Endodermal cell (in vitro differentiated cells): Measurements from ENCODE around the gene HBA2. TPM values are rescaled to one million over a fixed set of nuclear protein-coding genes. Genes with fewer than 3 reads are reported as not detected.
"Not testable (repeated sequence)": the region's sequence is repeated elsewhere in the genome, so short reads cannot be mapped to it uniquely, and the experiment has no call there.

Experiments used
- DNase-seq: peaks from one replicate; pipeline ENCODE4 v3.0.0-alpha.2; 2017
- H3K27ac ChIP-seq: 2 replicates; pipeline ENCODE4 v1.5.1; 2013; ENCODE audit warnings: mild to moderate bottlenecking, low read depth, low read length, moderate library complexity
- H3K27me3 ChIP-seq: 2 replicates; pipeline ENCODE4 v1.6.1; 2013; ENCODE audit warnings: mild to moderate bottlenecking, low read length, moderate library complexity; ENCODE audit not compliant: insufficient read depth, control insufficient read depth, poor library complexity, severe bottlenecking
- H3K36me3 ChIP-seq: 2 replicates; pipeline ENCODE4 v1.7.0; 2013; ENCODE audit warnings: mild to moderate bottlenecking, low read length, moderate library complexity; ENCODE audit not compliant: control insufficient read depth, insufficient read depth
- H3K4me1 ChIP-seq: one replicate; pipeline ENCODE4 v1.7.0; 2013; ENCODE audit warnings: low read length; ENCODE audit not compliant: control insufficient read depth, insufficient read depth
- H3K4me3 ChIP-seq: 2 replicates; pipeline ENCODE4 v1.5.1; 2013; ENCODE audit warnings: mild to moderate bottlenecking, low read length, moderate library complexity
- H3K9ac ChIP-seq: 2 replicates; pipeline ENCODE4 v1.6.1; 2013; ENCODE audit warnings: mild to moderate bottlenecking, low read length, moderate library complexity; ENCODE audit not compliant: poor library complexity, severe bottlenecking; ENCODE audit errors: extremely low read depth
- H3K9me3 ChIP-seq: 2 replicates; pipeline ENCODE4 v1.6.1; 2013; ENCODE audit warnings: mild to moderate bottlenecking, low read length, moderate library complexity; ENCODE audit not compliant: control insufficient read depth
- H3K27ac Mint-ChIP-seq: 2 replicates; pipeline ENCODE4 v1.8.0; 2020; ENCODE audit warnings: mixed read lengths
- H3K27me3 Mint-ChIP-seq: 2 replicates; pipeline ENCODE4 v1.8.0; 2021; ENCODE audit warnings: mild to moderate bottlenecking, mixed read lengths; ENCODE audit not compliant: insufficient read depth
- H3K36me3 Mint-ChIP-seq: 2 replicates; pipeline ENCODE4 v1.8.0; 2020; ENCODE audit warnings: low read depth, mixed read lengths
- H3K4me1 Mint-ChIP-seq: 2 replicates; pipeline ENCODE4 v1.8.0; 2020; ENCODE audit warnings: mixed read lengths
- H3K4me3 Mint-ChIP-seq: 2 replicates; pipeline ENCODE4 v1.8.0; 2020; ENCODE audit warnings: mild to moderate bottlenecking, moderate library complexity, mixed read lengths
- H3K9me3 Mint-ChIP-seq: 2 replicates; pipeline ENCODE4 v1.8.0; 2020; ENCODE audit warnings: mild to moderate bottlenecking, mixed read lengths
- WGBS, 2 experiments: methylation state at CpG; one replicate each; pipeline versions ENCODE4 v1.1.5 to v1.1.7; 2013; ENCODE audit warnings: missing lambda C conversion rate in 2 of 2, mixed read lengths in 1 of 2; ENCODE audit not compliant: insufficient coverage in 1 of 2, insufficient read length in 1 of 2; 5-methylcytosine and 5-hydroxymethylcytosine counted together
- total RNA-seq, 2 donors: library from RNA; stranded (reverse); fragmentation: NEBNext Ultra II Directional in 1 of 2; extraction: Animal tissue kit (Norgen Biotek cat#: 25700) in 1 of 2; gene quantifications; 2 replicates in 1 of 2; 3 replicates in 1 of 2; pipeline ENCODE4 v1.2.1, GENCODE V29; 2021
- TF ChIP-seq, protein P1 (sequence below): fragments of 200-600 bp; sonication (generic); conservative IDR thresholded peaks from 2 replicates; pipeline ENCODE4 v1.5.0; 2021; ENCODE audit warnings: antibody characterized with exemption, mild to moderate bottlenecking

The HBA2 gene
- total RNA-seq, 2 donors from 2014 or later = 1.2 TPM; not detected in 1

DNA sequence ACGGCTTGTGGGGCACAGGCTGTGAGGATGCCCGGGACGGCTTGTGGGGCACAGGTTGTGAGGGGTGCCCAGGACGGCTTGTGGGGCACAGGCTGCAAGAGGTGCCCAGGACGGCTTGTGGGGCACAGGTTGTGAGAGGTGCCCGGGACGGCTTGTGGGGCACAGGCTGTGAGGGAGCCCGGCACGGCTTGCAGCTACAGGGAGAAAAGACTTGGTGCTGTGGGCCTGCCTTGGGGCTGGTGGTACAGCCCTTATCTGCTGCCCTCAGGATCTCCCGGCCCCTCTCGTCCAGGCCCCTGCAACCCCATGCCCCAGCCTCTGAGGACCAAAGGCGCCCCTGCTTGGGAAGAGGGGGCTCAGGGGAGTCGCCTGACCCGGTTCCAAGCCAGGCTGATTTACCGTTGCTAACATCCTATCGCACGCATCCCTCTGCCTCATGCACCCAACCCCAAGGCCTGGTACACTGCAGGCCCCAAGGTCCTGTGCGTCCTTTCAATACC lies 11.9 kb upstream of the HBA2 start:
- H3K9me3 ChIP-seq = no peaks in the 10 kb centered on the region
- H3K4me3 ChIP-seq = no peak overlapping the region
- no peak for DNase-seq
- TF ChIP-seq, protein P1, sequence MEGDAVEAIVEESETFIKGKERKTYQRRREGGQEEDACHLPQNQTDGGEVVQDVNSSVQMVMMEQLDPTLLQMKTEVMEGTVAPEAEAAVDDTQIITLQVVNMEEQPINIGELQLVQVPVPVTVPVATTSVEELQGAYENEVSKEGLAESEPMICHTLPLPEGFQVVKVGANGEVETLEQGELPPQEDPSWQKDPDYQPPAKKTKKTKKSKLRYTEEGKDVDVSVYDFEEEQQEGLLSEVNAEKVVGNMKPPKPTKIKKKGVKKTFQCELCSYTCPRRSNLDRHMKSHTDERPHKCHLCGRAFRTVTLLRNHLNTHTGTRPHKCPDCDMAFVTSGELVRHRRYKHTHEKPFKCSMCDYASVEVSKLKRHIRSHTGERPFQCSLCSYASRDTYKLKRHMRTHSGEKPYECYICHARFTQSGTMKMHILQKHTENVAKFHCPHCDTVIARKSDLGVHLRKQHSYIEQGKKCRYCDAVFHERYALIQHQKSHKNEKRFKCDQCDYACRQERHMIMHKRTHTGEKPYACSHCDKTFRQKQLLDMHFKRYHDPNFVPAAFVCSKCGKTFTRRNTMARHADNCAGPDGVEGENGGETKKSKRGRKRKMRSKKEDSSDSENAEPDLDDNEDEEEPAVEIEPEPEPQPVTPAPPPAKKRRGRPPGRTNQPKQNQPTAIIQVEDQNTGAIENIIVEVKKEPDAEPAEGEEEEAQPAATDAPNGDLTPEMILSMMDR = no peak
- Mint-ChIP-seq H3K9me3 (no peaks in the 10 kb centered on the region), H3K27me3 (peaks cover 60% of the 10 kb centered on the region), H3K4me1 (no peaks in the 10 kb centered on the region), H3K36me3 (no peaks in the 10 kb centered on the region), H3K4me3 (no peak overlapping the region), H3K27ac (no peak overlapping the region)
- WGBS, 2 experiments = 75 to 82% methylated on average over 9 to 15 of the region's 18 CpGs
- H3K4me1 ChIP-seq = no peaks in the 10 kb centered on the region
- peaks cover 79% of the 10 kb centered on the region for H3K27me3 ChIP-seq
- H3K27ac ChIP-seq = no peak overlapping the region
- no peaks in the 10 kb centered on the region for H3K36me3 ChIP-seq
- H3K9ac ChIP-seq = no peak overlapping the region

DNA sequence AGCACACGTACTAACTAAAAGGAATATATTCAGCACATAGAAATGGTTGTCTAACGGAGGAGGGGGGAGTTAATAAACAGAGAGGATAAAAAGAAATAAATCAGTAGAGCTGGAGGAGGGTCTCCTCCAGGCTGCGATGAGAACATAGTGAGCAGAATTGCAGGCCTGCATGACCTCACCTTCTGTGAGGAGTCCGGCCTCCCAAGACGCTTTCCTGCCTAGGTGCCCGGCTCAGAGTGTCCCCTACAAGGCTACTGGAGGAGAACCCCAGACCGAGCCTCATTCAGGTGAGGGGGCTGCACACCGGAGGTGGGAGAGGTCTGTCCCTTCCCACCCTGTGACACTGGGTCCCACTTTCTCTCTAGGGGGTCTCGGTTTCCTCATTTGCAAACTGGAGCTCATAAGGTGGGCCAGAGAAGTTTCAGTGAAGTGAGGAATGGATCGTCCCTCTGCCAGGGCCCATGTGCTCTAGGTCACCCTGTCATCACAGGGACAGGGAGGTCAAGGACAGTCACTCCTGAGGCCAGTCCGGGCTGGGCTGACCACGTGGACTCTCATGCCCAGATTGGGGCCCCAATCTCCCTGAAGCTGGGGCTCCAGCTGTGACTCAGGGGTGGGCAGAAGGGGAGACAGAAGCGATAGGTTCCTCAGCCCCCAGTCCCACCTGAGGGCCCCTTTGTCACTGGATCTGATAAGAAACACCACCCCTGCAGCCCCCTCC lies 10.2 kb upstream of the HBA2 start:
- Histone ChIP-seq H3K36me3 (no peaks in the 10 kb centered on the region), H3K27me3 (peaks cover 80% of the 10 kb centered on the region), H3K4me1 (no peaks in the 10 kb centered on the region), H3K27ac (no peak overlapping the region), H3K9ac (no peak overlapping the region), H3K4me3 (no peak overlapping the region), H3K9me3 (no peaks in the 10 kb centered on the region)
- H3K4me1 Mint-ChIP-seq = peaks cover 2% of the 10 kb centered on the region
- H3K27me3 Mint-ChIP-seq = peaks cover 64% of the 10 kb centered on the region
- WGBS, 2 experiments = 88 to 91% methylated on average over 8 to 13 of the region's 13 CpGs
- no peak overlapping the region for H3K27ac Mint-ChIP-seq
- peak; percentile 39 for DNase-seq
- H3K4me3 Mint-ChIP-seq = no peak overlapping the region
- no peaks in the 10 kb centered on the region for H3K36me3 Mint-ChIP-seq
- TF ChIP-seq, protein P1 = no peak
- H3K9me3 Mint-ChIP-seq = no peaks in the 10 kb centered on the region

GRCh38 chr16:163139-163538 lies 9.5 kb upstream of the HBA2 start:
- peaks cover 80% of the 10 kb centered on the region for H3K27me3 ChIP-seq
- H3K27me3 Mint-ChIP-seq = peaks cover 64% of the 10 kb centered on the region
- H3K4me3 ChIP-seq, H3K36me3 Mint-ChIP-seq, H3K9me3 ChIP-seq, H3K4me3 Mint-ChIP-seq, H3K4me1 ChIP-seq, H3K9ac ChIP-seq, H3K9me3 Mint-ChIP-seq, DNase-seq, H3K36me3 ChIP-seq, H3K4me1 Mint-ChIP-seq, H3K27ac Mint-ChIP-seq, H3K27ac ChIP-seq: not testable (repeated sequence)
- 70 to 82% methylated on average over 2 to 6 of the region's 10 CpGs for WGBS, 2 experiments

DNA sequence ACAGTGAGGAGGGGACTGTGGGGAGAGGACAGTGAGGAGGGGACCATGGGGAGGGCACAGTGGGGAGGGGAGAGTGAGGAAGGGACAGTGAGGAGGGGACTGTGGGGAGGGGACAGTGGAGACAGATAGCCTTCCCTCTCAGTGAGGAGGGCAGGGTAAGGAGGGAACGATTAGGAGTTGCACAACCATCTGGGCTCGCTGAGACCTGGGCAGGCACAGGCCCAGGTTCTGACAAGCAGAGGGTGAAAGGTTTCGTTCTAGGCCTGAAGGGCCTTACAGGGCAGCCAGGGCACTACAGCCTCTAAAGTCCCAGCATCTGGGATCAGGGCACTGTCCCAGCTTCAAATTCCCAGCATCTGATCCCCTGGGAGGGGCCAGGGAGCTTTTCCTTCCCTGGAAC lies 9.0 kb upstream of the HBA2 start:
- H3K27ac Mint-ChIP-seq, H3K9ac ChIP-seq, H3K27ac ChIP-seq, H3K4me1 ChIP-seq, DNase-seq, H3K9me3 Mint-ChIP-seq, H3K9me3 ChIP-seq, H3K4me1 Mint-ChIP-seq, H3K4me3 ChIP-seq, H3K4me3 Mint-ChIP-seq, H3K36me3 ChIP-seq, H3K36me3 Mint-ChIP-seq: not testable (repeated sequence)
- WGBS, 2 experiments = no CpG with 5 or more reads among the region's 3 CpGs
- peaks cover 66% of the 10 kb centered on the region for H3K27me3 Mint-ChIP-seq
- H3K27me3 ChIP-seq = peaks cover 80% of the 10 kb centered on the region

DNA sequence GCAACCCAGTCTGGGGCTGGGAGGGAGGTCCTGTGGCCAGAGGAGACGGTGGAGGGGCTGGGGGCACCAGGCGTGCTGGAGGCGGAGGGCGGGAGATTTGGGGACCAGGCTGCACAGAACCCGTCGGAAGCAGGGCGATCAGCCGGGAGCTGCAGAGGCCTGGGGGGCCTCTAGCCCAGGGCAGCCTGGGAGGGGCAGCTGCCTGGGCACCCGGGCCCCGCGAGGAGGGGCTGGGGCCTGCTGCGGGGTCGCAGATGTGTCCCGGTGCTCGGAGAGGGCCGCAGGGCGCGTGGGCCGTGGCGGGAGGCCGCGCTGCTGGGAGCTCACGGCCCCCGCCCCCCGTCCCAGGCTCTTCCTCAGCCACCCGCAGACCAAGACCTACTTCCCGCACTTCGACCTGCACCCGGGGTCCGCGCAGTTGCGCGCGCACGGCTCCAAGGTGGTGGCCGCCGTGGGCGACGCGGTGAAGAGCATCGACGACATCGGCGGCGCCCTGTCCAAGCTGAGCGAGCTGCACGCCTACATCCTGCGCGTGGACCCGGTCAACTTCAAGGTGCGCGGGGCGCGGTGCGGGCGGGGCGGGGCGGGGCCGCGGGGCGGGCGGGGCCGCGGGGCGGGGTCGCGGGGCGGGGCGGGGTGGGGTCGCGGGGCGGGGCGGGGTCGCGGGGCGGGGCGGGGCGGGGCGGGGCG lies 8.4 kb upstream of the HBA2 start:
- H3K27ac Mint-ChIP-seq, DNase-seq, H3K9me3 ChIP-seq, H3K4me3 Mint-ChIP-seq, H3K9ac ChIP-seq, H3K27ac ChIP-seq, H3K36me3 Mint-ChIP-seq, H3K4me1 ChIP-seq, H3K4me1 Mint-ChIP-seq, H3K4me3 ChIP-seq, H3K36me3 ChIP-seq, H3K9me3 Mint-ChIP-seq: not testable (repeated sequence)
- H3K27me3 ChIP-seq = peaks cover 80% of the 10 kb centered on the region
- no CpG with 5 or more reads among the region's 80 CpGs for WGBS, 2 experiments
- peaks cover 66% of the 10 kb centered on the region for H3K27me3 Mint-ChIP-seq
